Measurements from ENCODE around the gene CD27.

The CD27 gene

DNA sequence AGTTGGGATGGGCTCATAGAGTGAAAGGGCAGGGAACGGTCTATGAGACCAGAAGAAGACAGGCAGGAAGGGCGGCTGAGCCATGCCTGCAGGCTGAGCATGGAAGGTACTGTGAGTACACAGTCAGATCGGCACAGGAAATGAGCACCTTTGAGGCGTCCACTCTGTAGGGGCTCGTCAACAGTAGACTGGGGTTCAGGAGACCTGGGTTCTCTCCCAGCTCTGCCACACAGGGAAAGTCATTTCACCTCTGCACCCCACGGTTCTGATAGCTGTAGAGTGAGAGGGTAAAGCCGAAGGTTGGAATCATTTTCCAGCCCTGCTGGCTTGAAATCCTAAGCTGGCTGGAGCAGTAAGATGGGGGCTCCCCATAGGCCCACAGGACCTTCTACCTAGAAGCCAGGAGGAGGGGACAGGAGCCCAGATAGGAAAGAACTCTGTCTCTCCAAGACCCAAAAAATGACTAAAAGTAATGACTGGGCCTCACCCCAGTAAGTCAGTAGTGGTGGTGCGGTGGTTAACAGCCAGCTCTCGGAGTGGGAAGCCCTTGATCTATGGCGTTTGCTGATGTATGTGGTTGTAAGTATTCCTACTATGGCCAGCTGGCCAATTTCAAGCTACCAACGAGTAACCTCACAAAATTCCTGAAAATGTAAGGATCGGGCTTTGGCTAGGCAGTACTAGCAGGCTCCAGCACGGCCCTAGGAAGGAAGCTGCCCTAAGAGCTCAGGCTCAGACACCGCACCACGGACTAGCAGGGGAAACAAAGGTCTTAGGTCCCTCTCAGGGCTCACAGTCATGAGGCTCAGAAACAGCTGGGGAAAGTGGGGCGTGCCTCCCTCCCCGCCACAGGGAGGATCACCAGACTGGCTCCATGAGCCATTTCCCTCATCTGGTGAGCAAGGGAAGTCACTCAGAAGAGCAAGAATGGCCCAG is 10.3 kb upstream of the CD27 start:
- DNase-seq = no peak

DNA sequence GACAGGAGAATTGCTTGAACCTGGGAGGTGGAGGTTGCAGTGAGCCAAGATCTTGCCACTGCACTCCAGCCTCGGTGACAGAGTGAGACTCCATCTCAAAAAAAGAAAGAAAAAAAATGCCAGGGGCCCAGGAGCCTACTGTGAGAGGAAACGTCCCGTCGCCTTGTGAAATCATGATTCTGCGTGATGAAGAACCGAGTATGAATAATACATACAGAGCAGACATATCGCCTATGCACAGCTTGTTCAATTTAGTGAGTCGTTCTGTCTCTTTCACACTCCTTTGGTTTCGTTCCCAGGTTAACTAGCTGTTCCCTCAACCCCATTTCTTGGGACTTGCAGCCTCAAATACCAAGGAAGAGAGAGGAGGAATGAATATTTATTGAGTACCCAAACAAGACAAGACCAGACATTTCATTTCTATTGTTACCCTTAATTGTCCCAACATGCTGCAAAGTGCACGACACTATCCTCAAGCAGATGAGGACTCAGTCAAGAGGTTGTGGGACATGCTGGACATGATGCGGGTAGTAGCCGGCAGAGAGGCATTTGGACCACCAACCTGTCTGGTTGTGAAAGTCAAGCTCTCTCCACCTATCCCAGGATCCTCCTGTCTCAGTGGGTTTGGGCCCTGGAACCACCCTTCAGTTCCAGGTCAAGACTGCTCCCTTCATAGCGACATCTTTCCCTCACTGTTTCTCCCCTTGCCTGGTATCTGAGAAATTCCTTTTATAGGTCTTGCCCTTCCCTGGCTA is 8.6 kb upstream of the CD27 start:
- no peak for DNase-seq

DNA sequence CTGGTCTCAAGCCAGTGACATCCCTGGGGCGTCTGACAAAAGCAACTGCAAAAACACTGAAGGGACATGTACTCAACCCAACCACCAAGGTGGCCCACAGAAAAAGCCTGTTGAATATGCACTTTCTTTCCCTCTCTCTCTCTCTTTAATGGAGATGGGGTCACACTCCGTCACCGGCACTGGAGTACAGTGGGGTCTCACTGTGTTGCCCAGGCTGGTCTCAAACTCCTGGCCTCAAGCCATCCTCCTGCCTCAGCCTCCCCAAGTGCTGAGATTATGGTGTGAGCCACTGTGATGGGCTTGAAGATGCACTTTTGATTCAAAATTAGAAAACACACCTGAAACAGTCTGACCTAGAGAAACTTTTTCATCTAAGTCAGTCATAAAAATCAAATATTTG is 7.2 kb upstream of the CD27 start:
- no peak for DNase-seq

DNA sequence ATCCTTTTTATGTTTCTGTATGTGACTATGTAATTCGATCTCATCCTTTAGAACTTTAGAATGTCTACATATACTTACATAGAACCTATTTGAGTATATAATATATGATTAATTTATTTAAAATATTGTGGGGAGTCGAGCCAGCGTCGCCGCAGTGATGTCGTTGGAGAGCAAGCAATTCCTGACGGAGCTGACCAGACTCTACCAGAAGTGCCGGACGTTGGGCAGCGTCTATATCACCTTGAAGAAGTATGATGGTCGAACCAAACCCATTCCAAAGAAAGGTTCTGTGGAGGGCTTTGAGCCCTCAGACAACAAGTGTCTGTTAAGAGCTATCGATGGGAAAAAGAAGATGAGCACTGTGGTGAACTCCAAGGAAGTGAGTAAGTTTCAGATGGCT is 6.4 kb upstream of the CD27 start:
- DNase-seq = no peak

DNA sequence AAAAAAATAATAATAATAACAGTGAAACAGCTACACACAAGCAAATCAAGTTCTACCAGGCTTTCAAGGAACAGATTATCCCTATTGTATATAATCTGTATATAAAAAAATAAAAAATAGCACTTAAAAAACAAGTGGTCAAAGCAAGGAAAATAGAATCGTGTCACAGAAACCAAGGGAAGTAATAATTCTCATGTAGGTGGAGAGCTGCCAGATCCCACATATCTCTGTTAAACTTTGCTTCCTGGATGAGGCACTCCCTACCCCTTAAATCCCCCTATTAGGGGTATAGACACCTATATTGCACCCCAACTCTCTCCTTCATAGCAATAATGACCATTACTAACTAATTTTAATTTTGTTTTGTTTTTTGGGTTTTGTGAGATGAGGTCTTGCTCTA is 4.4 kb upstream of the CD27 start:
- no peak for DNase-seq

DNA sequence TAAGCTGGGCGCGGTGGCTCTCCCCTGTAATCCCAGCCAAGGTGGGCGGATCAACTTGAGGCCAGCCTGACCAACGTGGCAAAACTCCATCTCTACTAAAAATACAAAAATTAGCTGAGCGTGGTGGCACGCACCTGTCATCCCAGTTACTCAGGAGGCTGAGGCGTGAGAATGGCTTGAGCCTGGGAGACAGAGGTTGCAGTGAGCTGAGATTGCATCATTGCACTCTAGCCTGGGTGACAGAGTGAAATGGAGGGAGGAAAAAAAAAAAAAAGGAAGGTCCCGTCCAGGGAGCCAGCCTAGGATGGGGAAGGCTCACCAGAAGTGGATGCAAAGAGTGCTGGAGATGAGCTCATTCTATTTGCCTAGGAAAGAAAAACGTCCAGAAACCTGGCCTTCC is 1.9 kb upstream of the CD27 start:
- DNase-seq = no peak

DNA sequence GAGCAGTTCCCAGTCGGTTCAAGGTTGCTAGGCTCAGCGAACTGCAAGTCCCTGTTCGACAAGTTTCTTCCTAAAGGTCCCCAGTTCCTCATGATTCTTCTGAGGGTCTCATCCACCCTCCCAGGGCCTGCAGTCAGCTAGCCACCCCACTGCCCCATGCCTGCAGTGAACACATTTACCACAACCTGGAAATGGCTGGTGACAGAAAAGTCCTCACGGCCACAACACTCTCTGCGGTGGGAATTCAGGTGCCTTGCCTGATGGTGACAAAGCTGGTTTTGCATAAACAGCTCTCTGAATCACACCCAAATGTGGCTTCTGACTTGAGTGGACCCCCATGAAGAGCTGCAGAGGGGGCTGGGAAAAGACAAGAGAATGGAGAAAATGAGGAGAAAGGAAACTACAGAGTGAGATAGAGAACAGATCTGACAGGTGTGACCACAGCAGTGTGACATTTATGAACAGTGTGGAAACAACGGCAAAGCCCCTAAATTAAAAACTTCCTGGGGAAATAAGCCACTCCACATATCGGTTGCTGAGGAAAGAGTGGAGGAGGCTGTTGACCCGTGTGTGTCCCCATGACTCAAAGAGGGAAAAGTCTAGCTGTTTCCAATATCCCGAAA is 1.3 kb upstream of the CD27 start:
- no peak for DNase-seq

DNA sequence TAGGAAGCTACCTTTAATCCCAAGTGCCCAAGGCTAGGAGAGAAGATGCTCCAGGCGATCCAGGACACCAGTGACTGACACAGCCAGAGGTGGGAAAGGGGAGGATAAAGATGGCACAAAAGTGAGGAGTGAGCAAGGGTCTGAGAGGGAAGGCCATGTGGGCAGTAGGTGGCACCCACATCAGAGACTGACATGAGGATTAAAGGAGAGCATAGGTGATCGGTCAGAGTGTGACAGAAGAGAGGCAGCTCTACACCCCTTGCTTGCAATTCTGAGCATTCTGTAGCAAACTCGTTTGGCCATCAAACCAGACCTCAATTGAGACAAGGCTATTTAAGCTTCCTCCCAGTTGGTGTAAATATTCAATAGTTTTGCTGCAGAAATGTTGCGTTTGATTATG is 724 bp upstream of the CD27 start:
- DNase-seq = no peak

DNA sequence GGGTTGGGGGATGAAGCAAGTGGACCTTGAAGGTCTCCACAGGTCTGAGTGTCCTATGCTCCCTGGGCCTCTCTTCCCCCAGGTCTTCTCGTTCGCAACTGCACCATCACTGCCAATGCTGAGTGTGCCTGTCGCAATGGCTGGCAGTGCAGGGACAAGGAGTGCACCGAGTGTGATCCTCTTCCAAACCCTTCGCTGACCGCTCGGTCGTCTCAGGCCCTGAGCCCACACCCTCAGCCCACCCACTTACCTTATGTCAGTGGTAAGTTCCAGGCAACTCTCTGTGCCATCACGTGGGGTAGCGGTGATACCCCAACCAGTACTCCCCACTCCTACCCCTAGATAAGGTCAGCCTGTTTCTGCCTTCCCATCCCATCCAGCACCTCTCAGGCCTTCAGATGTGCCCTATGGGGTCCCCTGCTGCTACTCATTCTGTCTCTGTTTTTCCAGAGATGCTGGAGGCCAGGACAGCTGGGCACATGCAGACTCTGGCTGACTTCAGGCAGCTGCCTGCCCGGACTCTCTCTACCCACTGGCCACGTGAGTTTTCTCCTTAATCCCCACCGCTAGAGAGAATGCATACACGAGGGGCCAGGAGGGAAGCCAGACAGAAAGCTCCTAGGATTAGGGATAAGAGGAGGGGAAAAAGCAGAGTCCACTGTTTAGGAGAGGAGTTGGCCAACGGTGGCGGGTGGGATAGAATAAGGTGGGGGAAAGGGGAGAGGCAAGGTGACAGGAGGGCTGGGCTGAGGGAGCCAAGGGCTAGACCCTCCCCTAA is 5.5 kb downstream of the CD27 start:
- DNase-seq = peak; percentile 11

DNA sequence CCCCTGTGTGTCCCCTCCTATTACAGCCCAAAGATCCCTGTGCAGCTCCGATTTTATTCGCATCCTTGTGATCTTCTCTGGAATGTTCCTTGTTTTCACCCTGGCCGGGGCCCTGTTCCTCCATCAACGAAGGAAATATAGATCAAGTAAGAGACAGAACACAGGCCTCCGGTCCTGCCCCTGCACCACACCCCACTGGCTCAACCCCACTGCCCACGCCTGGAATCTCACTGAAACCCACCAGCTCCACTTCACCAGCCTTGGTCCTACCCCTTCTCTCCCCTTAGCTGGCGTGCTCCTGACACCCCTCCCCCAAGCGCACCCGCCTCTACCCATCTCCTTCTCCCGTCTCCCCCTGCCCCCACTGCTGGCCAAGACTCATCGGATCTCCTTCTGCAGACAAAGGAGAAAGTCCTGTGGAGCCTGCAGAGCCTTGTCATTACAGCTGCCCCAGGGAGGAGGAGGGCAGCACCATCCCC is 6.2 kb downstream of the CD27 start:
- DNase-seq = peak; percentile 28

DNA sequence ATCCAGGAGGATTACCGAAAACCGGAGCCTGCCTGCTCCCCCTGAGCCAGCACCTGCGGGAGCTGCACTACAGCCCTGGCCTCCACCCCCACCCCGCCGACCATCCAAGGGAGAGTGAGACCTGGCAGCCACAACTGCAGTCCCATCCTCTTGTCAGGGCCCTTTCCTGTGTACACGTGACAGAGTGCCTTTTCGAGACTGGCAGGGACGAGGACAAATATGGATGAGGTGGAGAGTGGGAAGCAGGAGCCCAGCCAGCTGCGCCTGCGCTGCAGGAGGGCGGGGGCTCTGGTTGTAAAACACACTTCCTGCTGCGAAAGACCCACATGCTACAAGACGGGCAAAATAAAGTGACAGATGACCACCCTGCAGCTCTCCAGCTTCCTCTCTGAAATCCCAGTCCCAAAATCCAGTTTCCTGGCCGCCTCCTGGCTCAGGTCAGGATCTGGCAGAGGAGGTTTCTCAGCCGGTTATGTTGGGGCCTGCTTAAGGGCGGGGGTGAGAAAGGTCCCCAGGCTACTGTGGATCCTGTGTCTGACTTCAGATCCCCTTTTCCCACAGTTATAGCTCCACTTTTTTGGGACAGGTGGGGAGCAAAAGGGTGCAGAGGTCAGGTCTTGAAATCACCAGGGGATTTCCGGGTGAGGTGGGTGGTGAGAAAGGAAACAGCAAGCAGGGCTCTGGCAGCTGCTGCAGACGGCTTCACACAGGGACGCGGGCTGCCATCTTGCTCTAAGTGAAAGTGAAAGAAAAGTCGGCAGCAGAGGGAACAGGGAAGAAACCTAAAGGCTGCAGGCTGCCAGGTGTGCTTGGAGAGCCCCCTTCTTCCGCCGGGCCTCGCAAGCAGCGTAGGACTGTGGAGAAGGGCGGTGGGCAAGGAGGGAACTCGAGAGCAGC is 6.8 kb downstream of the CD27 start, which contains the start of gene TAPBPL:
TSS of gene TAPBPL (plus strand) at position 695 of the 897 bp plus-strand sequence. CDS start 207 bp downstream, outside the sequence.
- DNase-seq = peak; percentile 90

DNA sequence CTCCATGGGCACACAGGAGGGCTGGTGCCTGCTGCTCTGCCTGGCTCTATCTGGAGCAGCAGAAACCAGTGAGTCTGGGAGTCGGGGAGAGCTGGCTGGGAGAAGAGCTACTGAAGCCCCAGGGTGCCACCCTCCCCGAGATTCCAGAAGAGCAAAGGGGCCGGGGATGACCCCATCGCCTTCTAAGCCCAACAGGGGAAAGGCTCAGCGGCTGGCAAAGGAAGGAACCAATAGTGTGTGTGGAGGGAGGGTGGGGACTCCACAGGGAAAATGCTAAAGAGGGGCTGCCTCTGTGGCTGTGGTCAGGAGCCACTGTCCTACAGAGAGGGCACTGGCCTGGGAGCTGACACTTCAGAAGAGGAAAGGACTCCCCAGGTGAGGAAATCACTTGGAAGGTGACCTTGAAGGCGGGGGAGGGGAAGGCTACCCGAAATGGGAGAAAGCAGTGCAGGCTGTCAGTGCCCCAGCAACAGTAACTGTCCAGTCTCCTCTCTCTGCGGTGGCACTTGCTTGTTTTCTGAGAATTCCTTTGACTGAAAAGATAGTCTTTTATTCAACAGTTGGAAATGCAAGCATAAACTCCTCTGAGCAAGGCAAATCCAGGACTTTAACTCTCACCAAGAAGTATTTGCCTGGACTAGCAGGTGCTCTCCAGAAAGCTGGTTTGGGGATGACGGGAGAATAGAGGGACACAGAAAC is 7.6 kb downstream of the CD27 start:
- DNase-seq = peak; percentile 62

DNA sequence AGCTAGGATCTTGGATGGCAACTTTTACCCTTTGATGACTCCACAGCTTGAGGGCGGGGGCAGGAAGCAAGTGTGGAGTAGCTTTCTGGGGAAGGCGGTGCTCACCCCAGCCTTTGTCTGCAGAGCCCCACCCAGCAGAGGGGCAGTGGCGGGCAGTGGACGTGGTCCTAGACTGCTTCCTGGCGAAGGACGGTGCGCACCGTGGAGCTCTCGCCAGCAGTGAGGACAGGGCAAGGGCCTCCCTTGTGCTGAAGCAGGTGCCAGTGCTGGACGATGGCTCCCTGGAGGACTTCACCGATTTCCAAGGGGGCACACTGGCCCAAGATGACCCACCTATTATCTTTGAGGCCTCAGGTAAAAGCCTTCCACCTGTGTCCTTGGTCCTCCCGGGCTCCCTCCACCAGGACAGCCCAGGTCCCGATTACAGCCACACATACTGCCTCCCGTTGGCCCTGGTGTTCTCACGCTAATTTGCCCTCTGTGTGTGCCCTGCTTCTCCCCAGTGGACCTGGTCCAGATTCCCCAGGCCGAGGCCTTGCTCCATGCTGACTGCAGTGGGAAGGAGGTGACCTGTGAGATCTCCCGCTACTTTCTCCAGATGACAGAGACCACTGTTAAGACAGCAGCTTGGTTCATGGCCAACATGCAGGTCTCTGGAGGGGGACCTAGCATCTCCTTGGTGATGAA is 8.3 kb downstream of the CD27 start:
- no peak for DNase-seq

DNA sequence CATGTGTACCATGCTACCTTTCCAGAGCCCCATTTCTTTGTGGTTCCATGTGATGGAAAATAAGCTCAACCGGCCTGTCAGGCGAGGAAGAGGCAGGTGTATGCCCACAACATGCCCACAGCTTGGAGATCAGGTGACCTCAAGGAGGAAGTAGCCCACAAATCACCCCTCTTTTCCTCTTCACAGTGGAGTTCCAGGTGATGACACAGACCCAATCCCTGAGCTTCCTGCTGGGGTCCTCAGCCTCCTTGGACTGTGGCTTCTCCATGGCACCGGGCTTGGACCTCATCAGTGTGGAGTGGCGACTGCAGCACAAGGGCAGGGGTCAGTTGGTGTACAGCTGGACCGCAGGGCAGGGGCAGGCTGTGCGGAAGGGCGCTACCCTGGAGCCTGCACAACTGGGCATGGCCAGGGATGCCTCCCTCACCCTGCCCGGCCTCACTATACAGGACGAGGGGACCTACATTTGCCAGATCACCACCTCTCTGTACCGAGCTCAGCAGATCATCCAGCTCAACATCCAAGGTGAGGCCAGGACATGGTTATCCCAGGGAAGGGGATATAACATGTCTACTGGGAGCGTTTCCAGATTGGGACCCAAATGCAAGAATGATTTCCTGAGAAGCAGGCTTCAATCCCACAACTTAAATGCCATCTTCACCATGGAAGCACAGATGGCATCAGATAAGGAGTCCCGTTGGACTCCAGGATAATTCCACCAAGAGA is 12.6 kb downstream of the CD27 start:
- DNase-seq = no peak

DNA sequence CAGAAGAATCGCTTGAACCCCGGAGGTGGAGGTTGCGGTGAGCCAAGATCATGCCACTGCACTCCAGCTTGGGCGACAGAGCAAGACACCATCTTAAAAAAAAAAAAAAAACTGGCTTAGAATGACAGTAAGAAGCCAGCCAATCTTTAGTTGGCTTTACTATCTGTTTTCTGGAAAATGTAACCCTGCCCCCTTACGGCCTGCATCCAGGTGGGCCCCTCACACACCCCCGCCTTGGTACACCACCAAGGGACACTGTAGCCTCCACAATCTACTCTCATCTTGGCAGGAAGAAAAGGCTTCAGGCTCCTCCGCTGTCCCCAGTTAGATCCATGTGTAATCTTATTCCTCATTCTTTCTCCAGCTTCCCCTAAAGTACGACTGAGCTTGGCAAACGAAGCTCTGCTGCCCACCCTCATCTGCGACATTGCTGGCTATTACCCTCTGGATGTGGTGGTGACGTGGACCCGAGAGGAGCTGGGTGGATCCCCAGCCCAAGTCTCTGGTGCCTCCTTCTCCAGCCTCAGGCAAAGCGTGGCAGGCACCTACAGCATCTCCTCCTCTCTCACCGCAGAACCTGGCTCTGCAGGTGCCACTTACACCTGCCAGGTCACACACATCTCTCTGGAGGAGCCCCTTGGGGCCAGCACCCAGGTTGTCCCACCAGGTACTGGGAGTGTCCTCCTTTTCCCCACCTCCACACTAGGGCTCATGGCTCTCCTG is 13.7 kb downstream of the CD27 start:
- DNase-seq = no peak

DNA sequence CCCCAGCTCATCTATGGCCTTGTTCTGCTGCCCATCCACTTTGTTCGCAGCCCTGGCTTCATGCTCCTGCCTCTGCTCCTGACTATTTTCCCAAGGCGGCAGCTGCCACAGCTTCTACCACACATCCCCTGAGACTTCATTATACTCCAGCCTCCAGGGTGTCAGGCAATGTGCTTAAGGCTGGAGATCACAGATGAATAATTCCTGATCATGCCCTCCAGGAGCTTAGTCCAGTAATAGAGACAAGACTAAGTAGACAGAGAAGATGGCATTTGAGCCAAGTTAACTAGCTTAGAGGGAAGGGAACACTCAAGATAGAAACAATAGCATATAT is 14.2 kb downstream of the CD27 start:
- DNase-seq = no peak

DNA sequence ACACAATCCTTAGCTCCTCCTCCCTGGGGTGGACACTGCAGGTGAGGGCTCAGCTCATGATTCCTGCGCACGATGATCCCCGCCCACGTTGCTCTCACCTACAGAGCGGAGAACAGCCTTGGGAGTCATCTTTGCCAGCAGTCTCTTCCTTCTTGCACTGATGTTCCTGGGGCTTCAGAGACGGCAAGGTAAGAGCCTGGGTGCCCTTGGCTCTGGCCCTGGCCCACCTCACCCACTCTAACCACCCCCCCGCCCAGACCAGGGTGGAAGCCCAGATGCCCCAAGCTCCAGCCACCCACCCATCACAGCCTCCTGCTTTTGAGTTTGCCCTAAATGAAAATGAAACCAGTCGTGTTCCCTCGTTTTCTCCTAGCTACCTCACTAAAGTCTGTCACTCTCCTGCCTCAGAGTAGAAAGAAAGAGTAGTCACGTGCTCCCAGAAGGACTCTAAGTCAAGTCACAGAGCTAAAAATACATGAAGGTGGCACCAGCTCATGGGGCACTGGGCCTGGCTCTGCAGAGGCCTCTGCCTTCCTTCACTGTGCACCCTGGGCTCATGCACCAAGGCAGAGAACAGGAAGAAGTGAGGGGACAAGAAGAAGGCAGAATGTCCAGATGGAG is 16.1 kb downstream of the CD27 start:
- no peak for DNase-seq
